ENCODE results near the gene NEDD4. TPM values are rescaled to one million over a fixed set of nuclear protein-coding genes. Genes with fewer than 3 reads are reported as not detected.

NEDD4 gene
- total RNA-seq, 1 donor, result 48.5 TPM

DNA sequence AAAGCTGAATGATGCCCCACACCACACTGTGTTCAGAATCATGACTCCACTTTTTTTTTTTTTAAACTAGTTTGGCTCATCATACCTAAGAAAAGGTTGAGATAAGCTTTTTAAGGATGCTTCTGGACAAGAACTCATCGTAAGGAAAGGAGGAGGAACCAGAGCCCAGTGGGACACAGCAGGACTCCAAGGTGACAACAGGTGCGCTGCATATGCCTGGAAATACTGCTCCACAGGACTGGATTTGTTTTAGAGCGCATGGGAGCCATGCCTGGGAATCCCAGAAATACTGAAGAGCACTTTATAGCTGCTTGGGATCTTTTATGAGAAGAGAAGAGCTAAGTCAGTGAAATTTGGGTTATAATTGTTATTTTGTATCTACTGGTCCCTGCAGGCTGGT, 93.4 kb downstream of the NEDD4 start:
- Histone ChIP-seq H3K4me3 (ENCODE audit: insufficient read depth, low read length) (no peak overlapping the region), H3K27me3 (ENCODE audit: insufficient read depth, low read length) (no peaks in the 10 kb centered on the region), H3K9me3 (ENCODE audit: low read depth, low read length) (no peaks in the 10 kb centered on the region), H3K36me3 (ENCODE audit: insufficient read depth, low read length) (peaks cover 7% of the 10 kb centered on the region), H3K4me1 (ENCODE audit: insufficient read depth, low read length) (peaks cover 27% of the 10 kb centered on the region), H3K79me2 (ENCODE audit: insufficient read depth, low read length) (peaks cover 85% of the 10 kb centered on the region), H2AFZ (ENCODE audit: low read length) (no peak overlapping the region), H3K4me2 (ENCODE audit: insufficient read depth, low read length) (no peak overlapping the region), H4K20me1 (ENCODE audit: insufficient read depth, low read length) (no peaks in the 10 kb centered on the region), H3K27ac (ENCODE audit: low read depth, low read length) (no peak overlapping the region)
- DNase-seq (ENCODE audit: insufficient read length, low spot score, missing footprints), result no peak
- TF ChIP-seq, protein P1, sequence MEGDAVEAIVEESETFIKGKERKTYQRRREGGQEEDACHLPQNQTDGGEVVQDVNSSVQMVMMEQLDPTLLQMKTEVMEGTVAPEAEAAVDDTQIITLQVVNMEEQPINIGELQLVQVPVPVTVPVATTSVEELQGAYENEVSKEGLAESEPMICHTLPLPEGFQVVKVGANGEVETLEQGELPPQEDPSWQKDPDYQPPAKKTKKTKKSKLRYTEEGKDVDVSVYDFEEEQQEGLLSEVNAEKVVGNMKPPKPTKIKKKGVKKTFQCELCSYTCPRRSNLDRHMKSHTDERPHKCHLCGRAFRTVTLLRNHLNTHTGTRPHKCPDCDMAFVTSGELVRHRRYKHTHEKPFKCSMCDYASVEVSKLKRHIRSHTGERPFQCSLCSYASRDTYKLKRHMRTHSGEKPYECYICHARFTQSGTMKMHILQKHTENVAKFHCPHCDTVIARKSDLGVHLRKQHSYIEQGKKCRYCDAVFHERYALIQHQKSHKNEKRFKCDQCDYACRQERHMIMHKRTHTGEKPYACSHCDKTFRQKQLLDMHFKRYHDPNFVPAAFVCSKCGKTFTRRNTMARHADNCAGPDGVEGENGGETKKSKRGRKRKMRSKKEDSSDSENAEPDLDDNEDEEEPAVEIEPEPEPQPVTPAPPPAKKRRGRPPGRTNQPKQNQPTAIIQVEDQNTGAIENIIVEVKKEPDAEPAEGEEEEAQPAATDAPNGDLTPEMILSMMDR (IDR thresholded peaks at IDR 0.05; ENCODE audit: extremely low read depth, low read depth, low read length), result no peak

DNA sequence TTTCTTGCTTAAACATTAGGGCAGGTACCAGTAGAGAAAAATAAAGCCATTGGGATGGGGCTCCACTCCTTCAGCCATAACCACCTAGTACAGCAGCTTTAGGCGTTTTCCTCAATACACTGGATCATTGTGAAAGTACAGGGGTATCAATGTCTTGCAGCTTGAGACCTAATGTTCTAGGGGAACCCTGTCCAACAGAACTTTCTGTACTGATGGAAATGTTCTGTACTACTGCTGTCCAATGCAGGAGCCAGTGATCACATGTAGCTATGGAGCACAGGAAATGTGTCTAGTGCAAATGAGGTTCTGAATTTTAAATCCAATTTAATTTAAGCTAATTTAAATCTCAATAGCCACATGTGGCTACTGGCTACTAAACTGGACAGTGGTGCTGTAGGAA, 93.9 kb downstream of the NEDD4 start:
- H2AFZ ChIP-seq (ENCODE audit: low read length), result no peak overlapping the region
- no peaks in the 10 kb centered on the region for H3K9me3 ChIP-seq (ENCODE audit: low read depth, low read length)
- DNase-seq (ENCODE audit: insufficient read length, low spot score, missing footprints), result no peak
- H3K79me2 ChIP-seq (ENCODE audit: insufficient read depth, low read length), result peaks cover 83% of the 10 kb centered on the region
- H3K4me3 ChIP-seq (ENCODE audit: insufficient read depth, low read length), result no peak overlapping the region
- no peaks in the 10 kb centered on the region for H3K27me3 ChIP-seq (ENCODE audit: insufficient read depth, low read length)
- TF ChIP-seq, protein P1 (IDR thresholded peaks at IDR 0.05; ENCODE audit: extremely low read depth, low read depth, low read length), result no peak
- H3K4me2 ChIP-seq (ENCODE audit: insufficient read depth, low read length), result no peak overlapping the region
- H4K20me1 ChIP-seq (ENCODE audit: insufficient read depth, low read length), result no peaks in the 10 kb centered on the region
- H3K27ac ChIP-seq (ENCODE audit: low read depth, low read length), result no peak overlapping the region
- H3K36me3 ChIP-seq (ENCODE audit: insufficient read depth, low read length), result peaks cover 6% of the 10 kb centered on the region
- H3K4me1 ChIP-seq (ENCODE audit: insufficient read depth, low read length), result peaks cover 30% of the 10 kb centered on the region

DNA sequence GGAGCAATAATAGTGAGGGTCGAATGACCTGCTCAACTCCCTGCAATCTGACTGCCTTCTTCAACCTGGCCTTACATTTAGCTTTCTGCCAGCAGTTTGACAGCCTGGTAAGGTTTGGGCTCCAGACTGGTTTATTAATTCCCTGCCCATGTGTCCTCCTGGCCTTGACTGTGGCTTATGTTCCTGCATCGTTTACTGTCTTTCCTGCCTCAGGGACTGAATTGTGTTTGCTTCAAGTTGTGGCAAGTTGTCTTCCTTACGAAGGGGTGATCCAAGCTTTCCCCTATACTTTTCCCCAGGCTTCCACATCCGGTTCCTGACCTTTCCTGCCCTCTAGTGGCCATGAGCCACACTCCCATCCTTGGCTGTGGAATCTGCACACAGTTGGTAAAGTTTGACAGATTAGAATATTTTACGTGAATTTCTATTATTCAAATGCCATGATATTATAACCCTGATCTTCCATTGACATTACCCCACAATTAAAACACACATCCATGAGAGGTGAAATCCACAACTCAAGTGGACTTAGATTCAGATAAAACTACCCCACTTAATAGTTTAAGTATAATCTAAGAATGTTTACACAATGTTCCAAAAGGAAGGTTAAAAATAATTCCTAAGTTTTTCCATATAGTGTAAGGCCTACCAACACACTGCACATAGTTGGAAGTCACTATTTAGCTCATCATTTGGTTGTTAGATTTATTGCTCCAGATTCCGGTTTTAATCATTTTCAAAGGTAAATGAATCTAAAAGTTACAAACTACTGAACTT, 95.7 kb downstream of the NEDD4 start:
- Histone ChIP-seq H3K4me3 (ENCODE audit: insufficient read depth, low read length) (peak overlapping the region; percentile 33), H3K27me3 (ENCODE audit: insufficient read depth, low read length) (no peaks in the 10 kb centered on the region), H3K4me2 (ENCODE audit: insufficient read depth, low read length) (peak overlapping the region; percentile 72), H3K4me1 (ENCODE audit: insufficient read depth, low read length) (peaks cover 28% of the 10 kb centered on the region), H3K36me3 (ENCODE audit: insufficient read depth, low read length) (no peaks in the 10 kb centered on the region), H3K9me3 (ENCODE audit: low read depth, low read length) (no peaks in the 10 kb centered on the region), H3K79me2 (ENCODE audit: insufficient read depth, low read length) (peaks cover 82% of the 10 kb centered on the region), H3K27ac (ENCODE audit: low read depth, low read length) (peak overlapping the region; percentile 84), H2AFZ (ENCODE audit: low read length) (peak overlapping the region; percentile 74), H4K20me1 (ENCODE audit: insufficient read depth, low read length) (no peaks in the 10 kb centered on the region)
- DNase-seq (ENCODE audit: insufficient read length, low spot score, missing footprints), result peak; percentile 50
- TF ChIP-seq, protein P1 (IDR thresholded peaks at IDR 0.05; ENCODE audit: extremely low read depth, low read depth, low read length), result peak; percentile 97

DNA sequence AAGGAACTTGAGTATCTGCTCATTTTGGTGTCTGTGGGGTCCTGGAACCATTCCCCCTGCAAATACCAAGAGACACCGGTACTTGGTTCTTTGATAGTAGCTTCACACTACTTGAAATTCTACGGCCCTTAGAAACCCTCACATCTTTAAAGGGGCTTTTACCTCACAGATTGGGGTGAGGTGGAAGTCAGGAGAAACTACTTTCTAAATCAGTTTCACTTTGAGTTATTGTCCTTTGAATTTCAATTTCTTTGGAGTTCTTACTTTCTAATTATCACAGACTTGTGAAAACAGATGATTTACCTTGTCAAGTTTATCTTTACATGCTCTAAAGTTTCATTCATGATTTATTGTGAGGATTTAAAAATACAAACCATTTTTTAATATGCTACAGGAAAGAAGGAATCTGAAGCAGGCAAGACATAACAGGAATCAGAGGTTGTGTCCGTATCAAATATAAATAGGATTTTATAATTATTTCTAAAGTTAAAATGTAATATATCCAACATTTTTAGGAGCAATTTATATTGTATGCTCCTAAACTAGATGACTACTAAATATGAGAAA, 98.9 kb downstream of the NEDD4 start:
- Histone ChIP-seq H3K79me2 (ENCODE audit: insufficient read depth, low read length) (peaks cover 79% of the 10 kb centered on the region), H3K4me3 (ENCODE audit: insufficient read depth, low read length) (peak overlapping the region; percentile 43), H3K27me3 (ENCODE audit: insufficient read depth, low read length) (no peaks in the 10 kb centered on the region), H4K20me1 (ENCODE audit: insufficient read depth, low read length) (no peaks in the 10 kb centered on the region), H3K9me3 (ENCODE audit: low read depth, low read length) (no peaks in the 10 kb centered on the region), H3K27ac (ENCODE audit: low read depth, low read length) (peak overlapping the region; percentile 6), H2AFZ (ENCODE audit: low read length) (no peak overlapping the region), H3K4me1 (ENCODE audit: insufficient read depth, low read length) (peaks cover 27% of the 10 kb centered on the region), H3K36me3 (ENCODE audit: insufficient read depth, low read length) (no peaks in the 10 kb centered on the region), H3K4me2 (ENCODE audit: insufficient read depth, low read length) (peak overlapping the region; percentile 70)
- DNase-seq (ENCODE audit: insufficient read length, low spot score, missing footprints), result no peak
- TF ChIP-seq, protein P1 (IDR thresholded peaks at IDR 0.05; ENCODE audit: extremely low read depth, low read depth, low read length), result no peak
